H54 (cell line): ENCODE results near the gene TCF12.

ENCODE experiments used
- DNase-seq: peaks from one replicate; pipeline ENCODE4 v3.0.0; 2011; ENCODE audit warnings: low spot score, mixed read lengths; ENCODE audit not compliant: insufficient read length
- FAIRE-seq: peaks from 3 replicates; lab custom pipeline; 2011; peaks lifted over from hg19 to GRCh38; lab: Jason Lieb, UNC
- POLR2A ChIP-seq: IDR thresholded peaks from 2 replicates; pipeline ENCODE4 v1.6.1; 2011; ENCODE audit warnings: low read depth, mild to moderate bottlenecking, low read length

TCF12 gene

DNA sequence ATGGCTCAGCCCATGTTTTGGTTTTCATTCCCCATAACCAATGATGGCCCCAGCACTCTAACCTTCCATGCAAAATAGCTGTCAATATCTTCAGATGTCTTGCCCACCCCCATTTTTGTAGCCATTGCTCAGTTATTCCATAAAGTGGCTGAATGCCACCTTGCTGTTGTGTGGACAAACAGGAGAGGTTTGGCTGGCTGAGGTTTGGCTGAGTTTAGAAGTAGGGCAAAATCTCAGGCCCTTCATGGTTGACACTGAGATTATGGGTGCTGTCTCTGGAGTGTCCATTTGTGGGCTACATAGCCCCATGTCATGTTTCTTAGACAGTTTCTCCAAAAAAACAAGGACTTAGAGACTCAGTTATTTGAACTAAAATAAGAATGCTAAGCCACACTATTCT is 96.9 kb downstream of the TCF12 start:
- DNase-seq = no peak
- no peak for TF ChIP-seq POLR2A
- no peak for FAIRE-seq

DNA sequence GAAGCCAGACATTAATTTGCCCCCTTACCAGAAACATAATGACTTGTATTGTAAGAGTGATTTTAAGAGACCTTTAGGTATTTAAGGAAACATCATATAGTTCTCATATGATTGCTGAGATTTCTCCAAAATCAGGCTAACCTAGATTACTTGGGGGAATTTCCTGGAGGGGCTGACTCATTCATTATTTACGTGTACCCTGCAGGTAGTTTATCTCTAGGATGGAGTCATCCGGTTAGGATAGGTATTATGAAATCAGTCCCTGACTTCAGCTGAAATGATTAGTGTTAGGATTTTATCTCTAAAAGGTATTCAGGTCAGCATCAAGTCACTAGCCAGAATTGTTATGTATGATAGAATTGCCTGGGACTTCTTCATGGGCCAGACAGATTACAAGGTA is 97.5 kb downstream of the TCF12 start:
- no peak for FAIRE-seq
- no peak for TF ChIP-seq POLR2A

DNA sequence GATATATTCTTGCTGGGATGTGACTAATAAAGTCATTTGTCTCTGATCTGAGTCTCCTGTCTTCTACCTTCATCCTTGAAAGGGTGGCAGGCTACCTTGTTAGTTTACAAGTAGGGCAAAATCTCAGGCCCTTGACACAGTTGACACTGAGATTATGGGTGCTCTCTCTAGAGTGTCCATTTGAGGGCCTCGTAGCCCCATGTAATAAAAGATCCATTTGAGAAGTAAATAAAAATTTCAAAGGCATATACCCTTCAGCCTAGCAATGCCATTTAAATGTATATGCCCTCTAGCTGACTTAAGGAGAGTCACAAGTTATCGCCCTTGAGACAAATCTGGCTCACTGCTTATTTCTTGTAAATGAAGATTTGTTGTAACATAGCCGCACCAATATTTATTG is 98.6 kb downstream of the TCF12 start:
- FAIRE-seq (no peak), DNase-seq (no peak)
- no peak for TF ChIP-seq POLR2A

More for the DNA sequence above, 97.5 kb downstream of the TCF12 start:
- no peak for DNase-seq

DNA sequence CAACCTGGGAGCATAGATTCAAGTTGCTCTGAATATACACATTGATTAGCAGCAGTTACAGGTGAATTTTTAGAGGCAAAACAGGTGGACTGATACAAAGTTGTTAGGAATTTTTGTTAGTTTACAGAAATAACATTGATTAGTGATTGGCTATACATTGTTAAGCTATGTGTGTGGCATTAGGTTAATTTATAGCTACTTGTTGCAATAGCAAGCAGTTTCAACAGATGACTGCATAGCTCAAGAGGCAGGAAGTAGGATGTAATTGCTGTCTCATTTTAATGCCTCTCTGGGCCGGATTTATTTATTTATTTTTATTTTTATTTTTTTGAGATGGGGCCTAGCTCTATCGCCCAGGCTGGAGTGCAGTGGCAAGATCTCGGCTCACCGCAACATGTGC is 99.7 kb downstream of the TCF12 start:
- DNase-seq = no peak
- FAIRE-seq = no peak

DNA sequence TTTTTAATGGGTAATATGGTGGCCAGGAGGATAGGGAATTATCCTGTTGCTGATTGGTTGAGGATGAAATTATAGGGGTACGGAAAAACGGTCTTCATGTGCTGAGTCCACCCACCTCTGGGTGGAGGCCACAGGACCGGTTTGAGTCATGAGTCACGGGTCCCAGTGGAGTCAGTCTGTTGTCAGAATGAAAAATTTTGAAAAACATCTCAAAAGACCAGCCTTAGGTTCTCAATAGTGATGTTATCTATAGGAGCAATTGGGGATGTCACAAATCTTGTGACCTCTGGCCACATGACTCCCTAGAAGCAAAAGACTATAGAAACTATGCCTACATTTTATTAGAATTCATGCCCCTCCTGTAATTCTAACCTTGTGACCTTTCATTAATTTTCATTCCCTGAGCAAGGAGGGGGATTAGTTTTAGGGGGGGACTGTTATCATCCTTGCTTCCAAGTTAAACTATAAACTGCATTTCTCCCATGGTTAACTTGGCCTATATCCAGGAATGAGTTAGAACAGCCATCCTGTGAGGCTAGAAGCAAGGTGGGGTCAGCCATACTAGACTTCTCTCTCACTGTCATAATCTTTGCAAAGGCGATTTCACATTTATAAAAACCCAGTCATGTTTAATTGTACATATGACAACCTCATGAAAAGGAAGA is 101.2 kb downstream of the TCF12 start:
- no peak for FAIRE-seq
- no peak for TF ChIP-seq POLR2A
- no peak for DNase-seq

More for the DNA sequence above, 99.7 kb downstream of the TCF12 start:
- TF ChIP-seq POLR2A = no peak

DNA sequence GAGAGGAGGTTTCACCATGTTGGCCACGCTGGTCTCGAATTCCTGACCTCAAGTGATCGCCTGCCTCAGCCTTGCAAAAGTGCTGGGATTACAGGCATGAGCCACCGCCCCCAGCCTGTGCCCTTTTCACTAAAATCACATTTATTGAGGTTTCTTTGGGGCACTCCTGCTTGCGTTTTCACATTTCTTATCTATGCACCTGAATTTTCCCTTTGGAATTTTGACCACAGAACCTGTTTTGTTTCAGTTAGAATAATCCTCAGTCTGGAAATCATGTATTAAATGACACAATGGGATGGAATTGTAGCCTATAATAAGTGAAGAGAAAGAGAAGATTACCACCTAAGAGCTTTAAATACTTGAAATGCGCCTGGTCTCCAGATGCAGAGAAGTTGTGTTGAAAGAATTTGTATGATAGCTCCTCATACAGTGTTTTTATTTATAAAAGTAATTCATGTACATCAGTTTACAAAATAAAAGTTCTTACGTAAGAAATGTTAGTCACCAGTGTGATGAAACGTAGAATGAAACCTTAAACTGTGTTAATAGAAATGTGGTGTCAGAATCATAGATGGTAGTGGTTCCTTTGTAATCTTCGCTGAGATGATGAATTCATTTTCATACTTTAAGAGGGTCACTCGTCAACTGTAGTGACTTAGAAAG is 107.0 kb downstream of the TCF12 start:
- no peak for DNase-seq
- FAIRE-seq = no peak
- no peak for TF ChIP-seq POLR2A

DNA sequence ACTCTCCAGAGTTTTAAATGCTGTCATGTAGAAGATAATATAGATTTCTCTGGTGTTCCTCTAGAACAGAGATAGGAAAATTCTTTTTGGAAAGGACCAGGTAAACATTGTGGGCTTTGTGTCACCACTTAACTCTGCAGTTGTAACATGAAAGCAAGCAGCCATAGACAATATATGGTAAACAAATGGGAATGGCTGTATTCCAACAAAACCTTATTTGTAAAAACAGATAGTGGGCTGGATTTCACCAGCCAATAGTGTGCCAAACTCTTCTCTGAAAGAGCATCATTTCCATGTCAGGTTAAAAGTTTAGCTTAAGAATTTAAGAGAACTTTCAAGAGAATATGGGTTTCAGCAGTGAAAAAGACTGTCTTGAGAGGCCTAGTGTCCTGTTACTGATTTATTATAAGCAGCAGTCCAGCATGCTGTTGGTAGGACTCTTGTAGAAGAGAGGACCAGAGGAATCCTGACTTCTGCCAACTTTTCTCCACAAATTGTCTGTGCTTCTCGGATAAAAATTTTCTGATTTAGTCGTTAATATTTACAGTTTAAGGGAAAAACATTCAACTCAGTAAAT is 107.7 kb downstream of the TCF12 start:
- DNase-seq = no peak
- FAIRE-seq = no peak

DNA sequence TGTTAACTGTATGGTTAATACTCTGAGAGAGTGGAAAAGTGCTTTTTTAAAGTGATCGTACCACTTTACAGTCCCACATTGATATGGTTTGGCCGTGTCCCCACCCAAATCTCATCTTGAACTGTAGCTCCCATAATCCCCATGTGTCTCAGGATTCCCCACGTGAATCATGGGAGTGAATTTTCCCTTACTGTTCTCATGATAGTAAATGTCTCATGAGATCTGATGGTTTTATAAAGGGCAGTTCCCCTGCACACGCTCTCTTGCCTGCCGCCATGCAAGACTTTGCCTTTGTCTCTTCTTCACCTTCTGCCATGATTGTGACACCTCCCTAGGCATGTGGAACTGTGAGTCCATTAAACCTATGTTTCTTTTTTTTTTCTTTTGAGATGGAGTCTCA is 109.2 kb downstream of the TCF12 start:
- no peak for TF ChIP-seq POLR2A
- DNase-seq (no peak), FAIRE-seq (no peak)

More for the DNA sequence above, 107.7 kb downstream of the TCF12 start:
- no peak for TF ChIP-seq POLR2A

DNA sequence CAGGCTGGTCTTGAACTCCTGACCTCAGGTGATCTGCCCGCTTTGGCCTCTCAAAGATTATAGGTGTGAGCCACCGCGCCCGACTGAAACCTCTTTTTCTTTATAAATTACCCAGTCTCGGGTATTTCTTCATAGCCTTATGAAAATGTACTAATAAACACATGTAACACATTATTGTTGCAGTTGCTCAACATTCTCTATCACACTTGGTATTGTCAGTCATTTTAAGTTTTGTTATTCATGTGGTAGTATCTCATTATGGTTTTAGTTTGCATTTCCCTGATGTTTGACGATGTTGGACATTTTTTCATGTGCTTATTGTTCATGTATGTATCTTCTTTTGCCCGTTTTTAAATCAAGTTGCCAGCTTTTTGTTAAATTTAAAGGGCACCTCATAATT is 109.7 kb downstream of the TCF12 start:
- DNase-seq = no peak
- TF ChIP-seq POLR2A = no peak
- no peak for FAIRE-seq

DNA sequence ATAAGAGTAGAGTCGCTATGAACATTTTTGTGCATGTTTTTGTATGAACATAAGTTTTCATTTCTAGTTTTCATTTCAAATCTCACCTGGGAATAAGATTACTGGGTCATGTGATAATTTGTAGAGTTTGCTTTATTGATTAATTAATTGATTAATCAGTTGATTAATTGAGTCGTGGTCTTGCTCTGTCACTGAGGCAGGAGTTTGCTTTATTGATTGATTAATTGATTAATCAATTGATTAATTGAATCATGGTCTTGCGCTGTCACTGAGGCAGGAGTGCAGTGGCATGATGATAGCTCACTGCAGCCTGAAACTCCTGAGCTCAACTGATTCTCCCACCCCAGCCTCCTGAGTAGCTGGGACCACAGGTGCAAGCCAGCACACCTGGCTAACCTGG is 111.6 kb downstream of the TCF12 start:
- FAIRE-seq = no peak
- DNase-seq = no peak
- no peak for TF ChIP-seq POLR2A

DNA sequence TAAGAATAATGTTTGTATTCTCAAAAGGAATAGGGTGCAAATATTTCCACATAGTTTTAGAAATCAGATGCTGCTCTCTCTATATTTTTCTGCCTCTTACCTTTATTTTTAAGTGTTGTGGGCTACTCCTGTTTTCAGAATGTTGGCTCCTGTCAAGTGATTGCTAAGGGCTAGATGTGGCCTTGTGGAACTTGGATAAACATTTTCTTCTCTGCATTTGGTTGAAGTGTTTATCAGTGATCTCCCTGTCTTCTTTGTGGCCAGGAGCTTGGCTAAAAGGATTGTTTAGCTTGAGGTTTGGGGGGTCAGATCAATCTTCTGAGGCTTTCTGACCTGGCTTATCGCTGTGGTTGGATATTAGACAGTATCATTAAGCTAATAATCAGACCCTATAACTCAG is 112.6 kb downstream of the TCF12 start:
- FAIRE-seq (no peak), DNase-seq (no peak)
- TF ChIP-seq POLR2A = no peak

DNA sequence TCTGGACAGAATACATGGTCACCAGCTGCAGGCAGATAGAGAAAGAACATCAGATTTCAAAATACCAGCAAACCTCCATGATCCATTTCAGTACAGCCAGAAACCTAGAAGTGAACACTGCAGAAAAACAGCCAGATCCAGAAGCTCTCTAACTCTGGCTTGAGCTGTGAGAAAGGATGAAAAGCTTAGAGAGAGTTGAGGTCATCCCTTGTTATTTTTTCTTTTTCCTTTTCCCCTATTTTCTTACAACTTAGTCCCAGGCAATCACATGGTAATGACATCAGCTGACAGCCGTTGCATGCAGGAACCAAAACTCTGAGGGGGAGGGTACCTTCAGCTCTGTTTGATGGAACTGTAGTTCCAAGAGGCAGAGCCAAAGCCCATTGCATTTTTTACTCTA is 113.2 kb downstream of the TCF12 start:
- FAIRE-seq (peak; percentile 85), DNase-seq (no peak)
- TF ChIP-seq POLR2A = no peak

DNA sequence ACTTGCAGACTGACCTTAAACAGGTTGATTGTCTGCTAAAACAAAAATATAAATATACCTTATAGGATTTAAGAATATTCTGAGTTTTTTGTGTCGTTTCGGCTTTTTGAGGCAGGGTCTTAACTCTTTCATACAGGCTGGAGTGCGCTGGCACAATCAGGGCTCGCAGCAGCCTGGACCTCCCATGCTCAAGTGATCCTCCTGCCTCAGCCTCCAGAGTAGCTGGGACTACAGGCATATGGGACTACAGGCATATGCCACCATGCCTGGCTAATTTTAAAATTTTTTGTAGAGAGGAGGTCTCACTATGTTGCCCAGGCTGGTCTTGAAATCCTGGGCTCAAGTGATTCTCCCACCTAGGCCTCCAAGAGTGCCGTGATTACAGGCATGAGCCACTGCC is 113.9 kb downstream of the TCF12 start:
- TF ChIP-seq POLR2A = no peak
- DNase-seq = no peak
- FAIRE-seq = no peak

DNA sequence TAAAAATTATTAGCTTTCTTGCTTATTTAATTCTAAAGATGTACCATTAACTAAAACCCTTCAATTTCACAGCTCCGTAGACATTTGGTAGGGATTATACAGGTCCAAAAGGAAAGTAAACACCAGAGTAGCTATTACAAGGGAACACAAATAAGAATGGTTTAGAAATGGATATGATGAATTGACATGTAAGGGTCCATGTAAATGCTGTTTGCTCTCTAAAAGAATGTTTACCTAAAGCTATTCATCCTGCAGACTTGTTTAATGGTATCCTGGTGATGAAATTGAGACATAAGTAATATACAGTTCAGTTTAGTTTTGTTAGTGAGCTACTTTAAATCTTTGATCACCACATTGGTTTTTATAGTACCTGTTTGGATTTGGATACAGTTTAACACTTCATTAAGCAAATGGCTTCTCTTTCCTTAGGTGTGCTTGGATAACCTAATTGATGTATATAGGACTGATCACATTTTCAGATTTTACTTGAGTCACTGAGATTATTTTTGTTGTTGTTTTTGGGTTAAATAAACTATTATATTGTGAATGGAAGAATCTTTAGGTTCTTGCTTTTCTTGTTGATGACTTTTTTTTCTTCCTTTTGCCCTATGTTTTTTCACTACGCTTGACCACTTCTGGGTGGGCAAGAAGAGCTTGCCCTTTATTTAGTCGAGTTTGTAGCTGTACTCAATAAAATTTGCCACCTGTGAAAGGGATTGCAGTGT is 115.4 kb downstream of the TCF12 start:
- DNase-seq = no peak
- no peak for FAIRE-seq
- no peak for TF ChIP-seq POLR2A
